Activated T-cell treated with anti-CD3 and anti-CD28 coated beads, Interleukin-2, amount 50 U/mL, for 48 hours (primary cell): ENCODE results near the gene TMEM35B.
"Not testable (repeated sequence)": the region's sequence is repeated elsewhere in the genome, so short reads cannot be mapped to it uniquely, and the experiment has no call there.

Experiments used
- DNase-seq, 2 experiments: peaks; one replicate each; pipeline ENCODE4 v3.0.0-alpha.2; 2020

Gene TMEM35B

GRCh38 chr1:34975771-34976170 lies 9.4 kb downstream of the TMEM35B start:
- no peak for DNase-seq

GRCh38 chr1:34975338-34975737 lies 9.8 kb downstream of the TMEM35B start:
- no peak for DNase-seq

DNA sequence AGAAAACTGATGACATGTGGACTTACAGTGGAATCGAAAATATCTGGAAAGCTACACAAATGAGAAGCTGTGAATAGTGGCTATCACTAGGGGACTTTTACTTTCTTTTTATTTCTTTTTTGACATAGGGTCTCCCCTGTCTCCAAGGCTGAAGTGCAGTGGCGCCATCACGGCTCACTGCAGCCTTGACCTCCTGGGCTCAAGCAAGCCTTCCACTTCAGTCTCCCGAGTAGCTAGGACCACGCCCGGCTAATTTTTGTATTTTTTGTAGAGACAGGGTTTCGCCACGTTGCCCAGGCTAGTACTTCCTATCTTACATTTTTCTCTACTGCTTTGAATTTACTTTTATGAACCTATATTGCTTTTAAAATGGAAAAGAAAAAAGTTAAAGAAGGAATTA lies 10.5 kb downstream of the TMEM35B start:
- DNase-seq: no peak

GRCh38 chr1:34973326-34973725 lies 11.8 kb downstream of the TMEM35B start:
- DNase-seq: no peak

DNA sequence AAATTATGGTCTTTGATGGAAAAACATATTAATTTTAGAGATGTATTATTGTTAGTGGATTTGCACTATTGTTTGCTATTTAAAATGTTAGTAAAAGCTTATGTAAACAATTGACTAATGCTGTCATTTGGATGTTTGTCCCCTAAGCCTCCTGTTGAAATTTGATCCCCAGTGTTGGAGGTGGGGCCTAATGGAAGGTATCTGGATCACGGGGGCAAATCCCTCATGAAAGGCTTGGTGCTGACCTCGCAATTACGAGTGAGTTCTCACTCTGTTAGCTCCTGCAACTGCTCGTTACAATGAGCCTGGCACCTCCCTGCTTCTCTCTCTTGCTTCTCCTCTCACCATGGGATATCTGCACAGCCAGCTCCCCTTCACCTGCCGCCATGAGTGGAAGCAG lies 14.3 kb downstream of the TMEM35B start:
- no peak for DNase-seq

GRCh38 chr1:34970220-34970735 lies 14.9 kb downstream of the TMEM35B start:
- no peak for DNase-seq

- not testable (repeated sequence) for DNase-seq
Observed at GRCh38 chr1:34968297-34968696, 16.9 kb downstream of the TMEM35B start.

- DNase-seq: not testable (repeated sequence)
Observed at GRCh38 chr1:34967672-34968071, 17.5 kb downstream of the TMEM35B start.

GRCh38 chr1:34965597-34965996 lies 19.6 kb downstream of the TMEM35B start:
- no peak for DNase-seq

- DNase-seq: no peak
Observed at GRCh38 chr1:34950428-34950827, 34.7 kb downstream of the TMEM35B start.

DNA sequence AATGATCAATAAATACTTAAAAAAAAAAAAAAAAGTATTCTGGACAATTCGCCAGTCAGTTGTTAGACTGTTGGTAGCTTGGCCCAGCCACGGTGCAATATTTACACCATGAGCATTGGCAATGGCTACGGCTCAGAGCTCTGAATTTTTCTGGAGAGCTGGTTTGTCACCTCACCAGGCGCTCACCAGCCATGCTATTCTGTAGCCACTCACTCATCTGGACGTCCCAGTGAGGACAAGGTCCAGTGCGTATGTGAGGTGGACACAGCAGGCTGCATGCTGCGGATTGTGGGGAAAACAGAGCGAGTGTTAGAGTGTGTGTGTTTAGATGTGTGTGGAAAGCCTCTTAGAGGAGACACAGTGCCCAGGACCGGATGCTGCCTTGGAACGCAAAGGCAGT lies 36.4 kb downstream of the TMEM35B start:
- DNase-seq: not testable (repeated sequence)

DNA sequence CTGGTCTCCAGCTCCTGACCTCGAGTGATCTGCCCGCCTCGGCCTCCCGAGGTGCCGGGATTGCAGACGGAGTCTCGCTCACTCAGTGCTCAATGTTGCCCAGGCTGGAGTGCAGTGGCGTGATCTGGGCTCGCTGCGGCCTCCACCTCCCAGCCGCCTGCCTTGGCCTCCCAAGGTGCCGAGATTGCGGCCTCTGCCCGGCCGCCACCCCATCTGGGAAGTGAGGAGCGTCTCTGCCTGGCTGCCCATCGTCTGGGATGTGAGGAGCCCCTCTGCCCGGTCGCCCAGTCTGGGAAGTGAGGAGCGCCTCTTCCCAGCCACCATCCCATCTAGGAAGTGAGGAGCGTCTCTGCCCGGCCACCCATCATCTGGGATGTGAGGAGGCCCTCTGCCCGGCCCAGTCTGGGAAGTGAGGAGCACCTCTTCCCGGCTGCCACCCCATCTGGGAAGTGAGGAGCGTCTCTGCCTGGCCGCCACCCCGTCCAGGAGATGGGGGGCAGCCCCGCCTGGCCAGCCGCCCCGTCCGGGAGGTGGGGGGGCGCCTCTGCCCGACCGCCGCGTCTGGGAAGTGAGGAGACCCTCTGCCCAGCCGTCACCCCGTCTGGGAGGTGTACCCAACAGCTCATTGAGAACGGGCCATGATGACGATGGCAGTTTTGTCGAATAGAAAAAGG lies 37.4 kb downstream of the TMEM35B start:
- not testable (repeated sequence) for DNase-seq

- no peak for DNase-seq
Observed at GRCh38 chr1:34946211-34946610, 38.9 kb downstream of the TMEM35B start.

GRCh38 chr1:34941798-34942197 lies 43.3 kb downstream of the TMEM35B start:
- DNase-seq: not testable (repeated sequence)
